ENCODE measurements around the gene FSD2. TPM values are rescaled to one million over a fixed set of nuclear protein-coding genes. Genes with fewer than 3 reads are reported as not detected.
A peak's percentile ranks its signal among the peaks of the same experiment; 100 is the strongest.

FSD2 gene
- total RNA-seq, 1 donor from 2014 or later: not detected

DNA sequence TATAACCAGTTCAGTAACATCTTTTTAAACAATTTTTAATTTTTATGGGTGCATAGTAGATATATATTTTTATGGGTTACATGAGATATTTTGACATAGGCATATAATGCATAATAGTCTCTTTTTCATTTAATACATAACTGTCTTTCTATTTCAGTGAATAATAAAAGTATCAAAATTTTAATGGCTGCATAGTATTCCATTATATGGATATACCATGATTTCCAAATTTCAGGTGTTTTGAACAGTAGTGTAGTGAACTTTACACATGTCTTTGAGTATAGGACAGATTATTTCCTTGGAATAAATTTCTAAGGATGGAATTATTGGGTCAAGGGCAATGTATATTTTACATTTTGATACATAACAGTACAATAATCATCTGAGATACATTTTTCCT, 14.3 kb upstream of the FSD2 start:
- TF ChIP-seq, protein P1, sequence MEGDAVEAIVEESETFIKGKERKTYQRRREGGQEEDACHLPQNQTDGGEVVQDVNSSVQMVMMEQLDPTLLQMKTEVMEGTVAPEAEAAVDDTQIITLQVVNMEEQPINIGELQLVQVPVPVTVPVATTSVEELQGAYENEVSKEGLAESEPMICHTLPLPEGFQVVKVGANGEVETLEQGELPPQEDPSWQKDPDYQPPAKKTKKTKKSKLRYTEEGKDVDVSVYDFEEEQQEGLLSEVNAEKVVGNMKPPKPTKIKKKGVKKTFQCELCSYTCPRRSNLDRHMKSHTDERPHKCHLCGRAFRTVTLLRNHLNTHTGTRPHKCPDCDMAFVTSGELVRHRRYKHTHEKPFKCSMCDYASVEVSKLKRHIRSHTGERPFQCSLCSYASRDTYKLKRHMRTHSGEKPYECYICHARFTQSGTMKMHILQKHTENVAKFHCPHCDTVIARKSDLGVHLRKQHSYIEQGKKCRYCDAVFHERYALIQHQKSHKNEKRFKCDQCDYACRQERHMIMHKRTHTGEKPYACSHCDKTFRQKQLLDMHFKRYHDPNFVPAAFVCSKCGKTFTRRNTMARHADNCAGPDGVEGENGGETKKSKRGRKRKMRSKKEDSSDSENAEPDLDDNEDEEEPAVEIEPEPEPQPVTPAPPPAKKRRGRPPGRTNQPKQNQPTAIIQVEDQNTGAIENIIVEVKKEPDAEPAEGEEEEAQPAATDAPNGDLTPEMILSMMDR (IDR thresholded peaks at IDR 0.05): no peak
- Mint-ChIP-seq H3K9me3 (ENCODE audit: unreplicated experiment) (no peaks in the 10 kb centered on the region), H3K36me3 (ENCODE audit: unreplicated experiment) (peaks cover 42% of the 10 kb centered on the region), H3K4me3 (ENCODE audit: unreplicated experiment) (no peak overlapping the region), H3K27ac (ENCODE audit: unreplicated experiment) (no peak overlapping the region), H3K4me1 (ENCODE audit: unreplicated experiment) (peaks cover 2% of the 10 kb centered on the region), H3K27me3 (ENCODE audit: unreplicated experiment) (no peaks in the 10 kb centered on the region)
- no peak for DNase-seq (ENCODE audit: extremely low spot score, unreplicated experiment)

DNA sequence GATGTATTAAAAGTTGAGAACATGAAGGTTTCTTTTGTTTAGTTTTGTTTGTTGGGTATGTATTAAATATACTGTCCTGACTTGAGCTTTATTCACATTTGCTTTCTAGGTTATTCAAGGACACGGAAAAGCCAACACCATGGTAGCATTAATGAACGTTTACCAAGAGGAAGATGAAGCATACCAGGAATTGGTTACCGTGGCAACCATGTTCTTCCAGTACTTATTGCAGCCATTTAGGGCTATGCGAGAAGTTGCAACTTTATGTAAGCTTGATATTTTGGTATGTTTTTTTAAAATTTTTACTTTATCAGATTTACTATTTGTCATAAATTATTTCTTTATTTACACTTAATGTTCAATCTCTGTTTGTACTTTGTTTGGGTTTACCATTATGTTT, 7.1 kb upstream of the FSD2 start:
- peaks cover 30% of the 10 kb centered on the region for H3K36me3 Mint-ChIP-seq (ENCODE audit: unreplicated experiment)
- H3K27ac Mint-ChIP-seq (ENCODE audit: unreplicated experiment): peak overlapping the region; percentile 41
- H3K4me3 Mint-ChIP-seq (ENCODE audit: unreplicated experiment): no peak overlapping the region
- TF ChIP-seq, protein P1 (IDR thresholded peaks at IDR 0.05): no peak
- H3K4me1 Mint-ChIP-seq (ENCODE audit: unreplicated experiment): peaks cover 31% of the 10 kb centered on the region
- no peaks in the 10 kb centered on the region for H3K9me3 Mint-ChIP-seq (ENCODE audit: unreplicated experiment)
- no peak for DNase-seq (ENCODE audit: extremely low spot score, unreplicated experiment)
- H3K27me3 Mint-ChIP-seq (ENCODE audit: unreplicated experiment): no peaks in the 10 kb centered on the region

DNA sequence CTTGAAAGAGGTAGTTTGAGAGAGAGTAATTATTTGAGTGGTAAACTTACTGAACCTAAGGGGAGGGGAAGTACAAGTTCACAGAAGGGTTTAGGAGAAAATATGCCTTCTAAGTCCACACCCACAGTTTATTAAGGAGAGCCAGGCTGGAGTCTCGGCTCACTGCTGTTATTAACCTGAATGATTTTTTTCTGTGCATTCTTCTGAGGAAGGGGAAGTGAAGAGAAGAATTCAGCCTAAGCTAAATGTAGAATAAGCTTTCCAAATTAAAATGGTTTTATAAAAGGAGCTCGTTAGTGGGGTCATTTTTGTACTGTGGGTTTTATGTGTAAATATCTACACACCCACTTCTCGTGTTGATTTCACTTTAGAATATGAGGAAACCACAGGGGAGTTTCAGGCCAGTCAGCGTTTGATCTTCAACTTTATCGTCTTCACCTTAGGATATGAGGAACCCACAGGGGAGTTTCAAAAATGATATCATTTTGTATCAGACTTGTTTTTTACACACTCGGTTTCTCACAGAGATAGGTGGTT, 5.1 kb upstream of the FSD2 start:
- no peaks in the 10 kb centered on the region for H3K27me3 Mint-ChIP-seq (ENCODE audit: unreplicated experiment)
- H3K4me1 Mint-ChIP-seq (ENCODE audit: unreplicated experiment): peaks cover 33% of the 10 kb centered on the region
- peak overlapping the region; percentile 88 for H3K27ac Mint-ChIP-seq (ENCODE audit: unreplicated experiment)
- TF ChIP-seq, protein P1 (IDR thresholded peaks at IDR 0.05): no peak
- no peak for DNase-seq (ENCODE audit: extremely low spot score, unreplicated experiment)
- peaks cover 19% of the 10 kb centered on the region for H3K36me3 Mint-ChIP-seq (ENCODE audit: unreplicated experiment)
- H3K4me3 Mint-ChIP-seq (ENCODE audit: unreplicated experiment): peak overlapping the region; percentile 87
- H3K9me3 Mint-ChIP-seq (ENCODE audit: unreplicated experiment): no peaks in the 10 kb centered on the region

DNA sequence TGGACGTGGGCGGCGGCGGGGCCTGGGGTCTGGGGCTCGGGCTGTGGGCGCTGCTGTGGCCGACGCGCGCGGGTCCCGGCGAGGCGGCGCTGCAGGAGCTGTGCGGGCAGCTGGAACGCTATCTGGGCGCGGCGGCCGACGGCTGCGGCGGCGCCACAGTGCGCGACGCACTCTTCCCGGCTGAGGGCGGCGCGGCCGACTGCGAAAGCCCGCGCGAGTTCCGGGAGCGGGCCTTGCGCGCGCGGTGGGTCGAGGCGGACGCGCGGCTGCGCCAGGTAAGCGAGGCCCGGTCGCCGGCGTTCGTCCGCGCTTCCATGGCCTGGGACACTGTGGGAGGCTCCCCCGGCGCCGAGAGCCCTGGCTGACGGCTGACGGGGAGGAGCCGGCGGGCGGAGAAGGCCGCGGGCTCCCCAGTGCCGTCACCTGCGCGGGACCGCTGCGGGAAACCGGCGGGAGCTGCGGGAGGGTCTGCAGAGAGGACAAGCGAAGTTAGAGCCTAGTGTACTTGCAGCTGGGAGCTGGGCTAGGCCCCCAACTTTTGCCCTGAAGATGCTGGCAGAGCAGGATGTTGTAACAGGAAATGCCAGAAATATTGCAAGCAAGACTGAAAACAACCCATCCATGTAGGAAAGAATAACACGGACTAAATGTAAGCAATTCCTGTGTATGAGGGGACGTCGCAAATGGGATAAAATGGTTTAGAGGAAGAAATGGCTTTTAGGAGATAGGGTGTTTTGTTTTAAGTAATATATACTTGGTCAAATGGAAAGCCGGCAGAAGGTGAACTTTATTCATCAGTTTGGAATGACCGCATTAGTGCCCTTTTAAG, 4.4 kb upstream of the FSD2 start:
- H3K27me3 Mint-ChIP-seq (ENCODE audit: unreplicated experiment): no peaks in the 10 kb centered on the region
- TF ChIP-seq, protein P1 (IDR thresholded peaks at IDR 0.05): no peak
- no peak for DNase-seq (ENCODE audit: extremely low spot score, unreplicated experiment)
- H3K4me1 Mint-ChIP-seq (ENCODE audit: unreplicated experiment): peaks cover 33% of the 10 kb centered on the region
- H3K36me3 Mint-ChIP-seq (ENCODE audit: unreplicated experiment): peaks cover 17% of the 10 kb centered on the region
- H3K9me3 Mint-ChIP-seq (ENCODE audit: unreplicated experiment): no peaks in the 10 kb centered on the region
- peak overlapping the region; percentile 88 for H3K27ac Mint-ChIP-seq (ENCODE audit: unreplicated experiment)
- peak overlapping the region; percentile 87 for H3K4me3 Mint-ChIP-seq (ENCODE audit: unreplicated experiment)

DNA sequence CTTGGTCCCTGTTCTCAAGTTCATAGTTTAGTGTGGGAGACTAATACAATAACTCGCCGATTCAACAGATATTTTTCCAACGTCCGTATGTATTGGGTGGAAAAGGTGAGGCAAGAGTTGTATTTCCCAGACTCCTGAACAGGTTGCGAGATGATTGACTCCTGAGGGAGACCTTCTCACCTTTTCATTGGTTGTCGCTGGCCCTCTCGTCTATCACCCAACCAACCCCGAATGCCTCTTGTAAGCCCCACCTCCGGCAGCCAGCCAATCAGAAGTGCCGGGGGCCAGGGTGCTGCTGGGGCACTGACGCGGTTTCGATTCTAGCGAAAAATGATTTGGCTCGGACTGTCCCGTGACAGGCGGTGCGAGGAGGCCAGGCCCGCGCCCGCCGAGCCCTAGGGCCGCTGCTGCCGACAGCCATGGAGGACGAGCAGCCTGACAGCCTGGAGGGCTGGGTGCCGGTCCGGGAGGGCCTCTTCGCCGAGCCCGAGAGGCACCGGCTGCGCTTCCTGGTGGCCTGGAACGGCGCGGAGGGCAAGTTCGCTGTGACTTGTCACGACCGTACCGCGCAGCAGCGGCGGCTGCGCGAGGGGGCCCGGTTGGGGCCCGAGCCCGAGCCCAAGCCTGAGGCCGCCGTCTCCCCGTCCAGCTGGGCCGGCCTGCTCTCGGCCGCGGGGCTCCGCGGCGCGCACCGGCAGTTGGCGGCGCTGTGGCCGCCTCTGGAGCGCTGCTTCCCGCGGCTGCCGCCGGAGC, 3.6 kb upstream of the FSD2 start, which contains the start of gene WHAMM:
Gene WHAMM, plus strand, starts transcription at position 321 of the 753 bp plus-strand sequence. Its CDS starts 99 bp downstream, at position 420.
- Mint-ChIP-seq H3K27me3 (ENCODE audit: unreplicated experiment) (no peaks in the 10 kb centered on the region), H3K27ac (ENCODE audit: unreplicated experiment) (peak within 1 kb of the TSS; percentile 88), H3K4me1 (ENCODE audit: unreplicated experiment) (peaks cover 33% of the 10 kb centered on the region), H3K36me3 (ENCODE audit: unreplicated experiment) (peaks cover 14% of the 10 kb centered on the region), H3K9me3 (ENCODE audit: unreplicated experiment) (no peaks in the 10 kb centered on the region), H3K4me3 (ENCODE audit: unreplicated experiment) (peak within 1 kb of the TSS; percentile 87)
- TF ChIP-seq, protein P1 (IDR thresholded peaks at IDR 0.05): peak; percentile 42
- DNase-seq (ENCODE audit: extremely low spot score, unreplicated experiment): peak; percentile 99

Data from osteocyte (in vitro differentiated cells).